K562 (cell line): ENCODE measurements around the gene PRRG4. TPM values are rescaled to one million over a fixed set of nuclear protein-coding genes. Genes with fewer than 3 reads are reported as not detected.

Source experiments
- ATAC-seq: fragments of 200-7000 bp; cut with Tn5 transposase; 3 replicates; pipeline ENCODE4 v1.9.1; 2020; ENCODE audit warnings: moderate library complexity
- BruUV-seq: library from RNA; stranded (reverse); fragments of 400-500 nt; replicated peaks from 2 replicates; lab custom pipeline; 2021; lab: Mats Ljungman, UMichigan
- CTCF ChIA-PET: fragments of 300-600 bp; formaldehyde crosslinking; extraction: SDS; loops from one replicate; lab custom pipeline; 2021; ENCODE audit warnings: low intra/inter-chr PET ratio; lab: Yijun Ruan, JAX
- POLR2A ChIA-PET: fragments of 300-600, 350-650 bp; sonication (Branson Sonifier 250); formaldehyde crosslinking; extraction: SDS; loops from one replicate; lab custom pipeline; 2021; ENCODE audit warnings: antibody characterized with exemption, inconsistent platforms; lab: Yijun Ruan, JAX
- DNase-seq, 4 experiments: peaks; one replicate each; pipeline versions ENCODE4 v3.0.0 to v3.0.0-alpha.2; 2011 to 2018; ENCODE audit warnings: low spot score in 3 of 4, mixed read lengths in 3 of 4; ENCODE audit errors: extremely low read depth in 1 of 4
- FAIRE-seq: peaks from 2 replicates; lab custom pipeline; 2011; peaks lifted over from hg19 to GRCh38; lab: Jason Lieb, UNC
- H2AFZ ChIP-seq: 2 replicates; pipeline ENCODE4 v1.6.0; 2011; ENCODE audit warnings: low read depth, low read length, control low read depth, inconsistent platforms
- H3K27ac ChIP-seq: fragments of 200-600 bp; 3 replicates; pipeline ENCODE4 v1.8.0; 2011; ENCODE audit warnings: low read depth, mild to moderate bottlenecking, control low read depth, inconsistent platforms, low read length, moderate library complexity, mixed read lengths; ENCODE audit errors: extremely low read depth
- H3K27me3 ChIP-seq, 2 experiments: fragments of 300-600 bp in 1 of 2; 2 replicates in 1 of 2; 3 replicates in 1 of 2; pipeline versions ENCODE4 v1.6.0 to v1.8.0; 2011; ENCODE audit warnings: inconsistent platforms in 2 of 2, low read length in 2 of 2, mild to moderate bottlenecking in 1 of 2, mixed read lengths in 1 of 2, moderate library complexity in 1 of 2; ENCODE audit not compliant: control insufficient read depth in 2 of 2, insufficient read depth in 2 of 2
- H3K36me3 ChIP-seq: fragments of 300-600 bp; 3 replicates; pipeline ENCODE4 v1.8.0; 2011; ENCODE audit warnings: mild to moderate bottlenecking, low read length, inconsistent platforms; ENCODE audit not compliant: control insufficient read depth, insufficient read depth
- H3K4me1 ChIP-seq, 2 experiments: fragments of 200-600 bp in 1 of 2; replicated peaks in 1 of 2; 2 replicates in 1 of 2; 3 replicates in 1 of 2; pipeline versions ENCODE4 v1.5.1 to v1.8.0; 2011; ENCODE audit warnings: inconsistent platforms in 2 of 2, low read length in 2 of 2, mild to moderate bottlenecking in 1 of 2, mixed read lengths in 1 of 2, moderate library complexity in 1 of 2; ENCODE audit not compliant: control insufficient read depth in 2 of 2, insufficient read depth in 2 of 2
- H3K4me2 ChIP-seq: 2 replicates; pipeline ENCODE4 v1.6.1; 2011; ENCODE audit warnings: low read length, control low read depth, inconsistent platforms, mixed read lengths; ENCODE audit not compliant: insufficient read depth
- H3K4me3 ChIP-seq: fragments of 200-600 bp; sonication (generic), shearing (Covaris generic); 2 replicates; pipeline ENCODE4 v1.5.1; 2016; ENCODE audit warnings: control low read depth, inconsistent platforms
- H3K79me2 ChIP-seq: fragments of 200-600 bp; 3 replicates; pipeline ENCODE4 v1.8.0; 2011; ENCODE audit warnings: low read length, inconsistent platforms; ENCODE audit not compliant: control insufficient read depth, insufficient read depth
- H3K9ac ChIP-seq, 2 experiments: 2 replicates each; pipeline versions ENCODE4 v1.6.0 to v1.6.1; 2011; ENCODE audit warnings: low read depth in 2 of 2, low read length in 2 of 2, control low read depth in 1 of 2, inconsistent platforms in 1 of 2, mild to moderate bottlenecking in 1 of 2, mixed read lengths in 1 of 2; ENCODE audit not compliant: insufficient read depth in 1 of 2
- H3K9me1 ChIP-seq: one replicate; pipeline ENCODE4 v1.6.0; 2011; ENCODE audit warnings: inconsistent platforms, mild to moderate bottlenecking, low read length, moderate library complexity; ENCODE audit not compliant: control insufficient read depth, insufficient read depth
- H3K9me3 ChIP-seq: replicated peaks from 2 replicates; pipeline ENCODE4 v1.5.1; 2011; ENCODE audit warnings: low read depth, low read length, inconsistent platforms; ENCODE audit not compliant: control insufficient read depth, insufficient read depth
- H4K20me1 ChIP-seq: replicated peaks from 2 replicates; pipeline ENCODE4 v1.6.1; 2011; ENCODE audit warnings: low read length, inconsistent platforms, mixed read lengths; ENCODE audit not compliant: control insufficient read depth, insufficient read depth
- ARNT ChIP-seq, 2 experiments: fragments of 450-650 bp; IDR thresholded peaks; 2 replicates each; pipeline ENCODE4 v1.6.1; 2016; ENCODE audit warnings: mild to moderate bottlenecking in 1 of 2
- BRD9 ChIP-seq: fragments of 450-650 bp; IDR thresholded peaks from 2 replicates; pipeline ENCODE4 v1.6.1; 2018; ENCODE audit warnings: low read depth; ENCODE audit not compliant: partially characterized antibody
- CBFB ChIP-seq: sonication (generic); formaldehyde crosslinking; IDR thresholded peaks from 2 replicates; pipeline ENCODE4 v1.4.0; 2020; ENCODE audit warnings: mild to moderate bottlenecking, missing genetic modification reagents
- CBX8 ChIP-seq: fragments of 200-600 bp; sonication (generic); IDR thresholded peaks from 2 replicates; pipeline ENCODE4 v1.6.1; 2012; ENCODE audit warnings: borderline replicate concordance, mixed run types, low read depth, mild to moderate bottlenecking, moderate library complexity, mixed read lengths, low read length, control low read depth, inconsistent platforms; ENCODE audit not compliant: poor library complexity, severe bottlenecking; ENCODE audit errors: extremely low read depth
- NR0B1 ChIP-seq: fragments of 450-650 bp; IDR thresholded peaks from one replicate; pipeline ENCODE4 v1.6.1; 2018; ENCODE audit warnings: mild to moderate bottlenecking, moderate library complexity; ENCODE audit not compliant: partially characterized antibody
- PTRF ChIP-seq: fragments of 450-650 bp; IDR thresholded peaks from 2 replicates; pipeline ENCODE4 v1.6.1; 2016; ENCODE audit warnings: mild to moderate bottlenecking, missing genetic modification characterization, missing compliant biosample characterization
- SMARCA4 ChIP-seq: fragments of 450-650 bp; IDR thresholded peaks from 2 replicates; pipeline ENCODE4 v1.6.1; 2016
- TBL1XR1 ChIP-seq, 2 experiments: IDR thresholded peaks; 2 replicates each; pipeline ENCODE4 v1.6.1; 2012; ENCODE audit warnings: improper control_type of control experiment in 2 of 2, low read length in 2 of 2, mild to moderate bottlenecking in 1 of 2
- ZBTB1 ChIP-seq: sonication (generic); formaldehyde crosslinking; IDR thresholded peaks from 2 replicates; pipeline ENCODE4 v1.8.1; 2023; ENCODE audit warnings: missing genetic modification reagents, low read depth, mild to moderate bottlenecking, borderline replicate concordance
- ZBTB8A ChIP-seq: fragments of 450-650 bp; IDR thresholded peaks from 2 replicates; pipeline ENCODE4 v1.6.1; 2018; ENCODE audit warnings: mild to moderate bottlenecking, moderate library complexity; ENCODE audit not compliant: partially characterized antibody
- WGBS: fragments of 100-300 bp; shearing (Covaris generic); methylation state at CpG from one replicate; pipeline ENCODE4 v1.1.6; 2016; ENCODE audit warnings: low coverage, mixed read lengths; ENCODE audit not compliant: insufficient coverage; ENCODE audit errors: missing lambda C conversion rate; 5-methylcytosine and 5-hydroxymethylcytosine counted together
- in situ Hi-C: fragments of 300-500 bp; cut with MboI; formaldehyde crosslinking; loops from 4 replicates; pipeline ENCODE4 v1.15.0; 2018; ENCODE audit warnings: inconsistent platforms, mixed read lengths
- intact Hi-C: fragments of 100-400 bp; cut with micrococcal nuclease; formaldehyde crosslinking; loops from 2 replicates; pipeline ENCODE4 v1.14.2; 2022
- polyA plus RNA-seq, 8 experiments: library from polyadenylated mRNA; depleted of rRNA in 4 of 8; stranded (reverse) in 5 of 8; unstranded in 3 of 8; fragments of >200 nt; fragmentation: Nextera tagmentation in 2 of 8; fragmentation: Illumina TruSeq in 1 of 8; extraction: Ambion mirVana in 2 of 8; extraction: Trizol in 1 of 8; gene quantifications; 2 replicates each; pipeline versions ENCODE4 v1.2.1 to v1.2.3, GENCODE V29; 2011 to 2014; ENCODE audit warnings: inconsistent platforms in 1 of 8, missing spikeins in 1 of 8
- total RNA-seq, 7 experiments: library from RNA; depleted of rRNA in 6 of 7; stranded (reverse); fragments of >200 nt in 6 of 7; fragmentation: Illumina TruSeq in 2 of 7; extraction: Trizol in 2 of 7; gene quantifications; 2 replicates each; pipeline versions ENCODE4 v1.2.1 to v1.2.3, GENCODE V29; 2011 to 2021; ENCODE audit warnings: low replicate concordance in 1 of 7

The PRRG4 gene
- total and polyA plus RNA-seq, 9 of the 15 experiments (the other 6 are each of a cell fraction or from before 2014, with no cell fraction given) = not detected

GRCh38 chr11:32885556-32885955, 55.8 kb downstream of the PRRG4 start:
- TF ChIP-seq NR0B1 (no peak), CBX8 (no peak), TBL1XR1 (IDR thresholded peaks at IDR 0.05; ENCODE audit: low read length in 2 of 2) (no peak), SMARCA4 (no peak), CBFB (no peak), ZBTB1 (CRISPR knock-in tag) (no peak), BRD9 (no peak), PTRF (tag) (no peak), ZBTB8A (no peak), ARNT (IDR thresholded peaks at IDR 0.05) (no peak)
- no peaks in the 10 kb centered on the region for H3K9me3 ChIP-seq
- no peaks in the 10 kb centered on the region for H3K79me2 ChIP-seq
- DNase-seq = no peak
- H3K4me1 ChIP-seq = no peaks in the 10 kb centered on the region
- ATAC-seq = peak; percentile 42; the same call in 1 of the 3 replicates
- no peaks in the 10 kb centered on the region for H3K9me1 ChIP-seq
- intact Hi-C loops (loop anchor here (10.0 kb wide), 1 partner anchor 79 kb away; no protein-coding TSS in a partner anchor), in situ Hi-C loops (no loop called here)
- no peak overlapping the region for H3K27ac ChIP-seq
- H2AFZ ChIP-seq = 0 out of 2 replicates have a peak overlapping the region, but pooled peaks have one; percentile 44
- H3K9ac ChIP-seq = no peak overlapping the region
- WGBS = 30% methylated on average over 9 of the region's 9 CpGs
- CTCF ChIA-PET = interaction anchor here (1.3 kb wide), 1 partner anchor 180 kb away, joined by 7 read pairs; no protein-coding TSS in a partner anchor
- no TSS peak for BruUV-seq
- H3K27me3 ChIP-seq = peaks cover 0 to 6% of the 10 kb centered on the region in 2 experiments; a peak in 2 of 5 replicates
- H3K36me3 ChIP-seq = no peaks in the 10 kb centered on the region
- no peak overlapping the region for H3K4me3 ChIP-seq
- no peaks in the 10 kb centered on the region for H4K20me1 ChIP-seq
- H3K4me2 ChIP-seq = no peak overlapping the region
- no peak for FAIRE-seq
- POLR2A ChIA-PET = interaction anchor here (1.4 kb wide), 1 partner anchor 9 kb away, joined by 4 read pairs; no protein-coding TSS in a partner anchor
